B cell (primary cell): ENCODE results near the gene FAM124A. TPM values are rescaled to one million over a fixed set of nuclear protein-coding genes. Genes with fewer than 3 reads are reported as not detected.

Source experiments
- ATAC-seq: fragments of 200-7000 bp; cut with Tn5 transposase; one replicate; pipeline ENCODE4 v1.10.0; 2021; ENCODE audit warnings: low read depth, mild to moderate bottlenecking, moderate number of reproducible peaks, moderate library complexity
- CTCF ChIA-PET: fragments of 350-600 bp; sonication (Branson Sonifier 250); formaldehyde crosslinking; loops from one replicate; lab custom pipeline; 2021; ENCODE audit warnings: antibody characterized with exemption, inconsistent platforms; lab: Charles Lee
- POLR2A ChIA-PET: fragments of 350-600 bp; sonication (Branson Sonifier 250); formaldehyde crosslinking; loops from one replicate; lab custom pipeline; 2021; ENCODE audit warnings: antibody characterized with exemption; lab: Charles Lee
- DNase-seq: peaks from one replicate; pipeline ENCODE4 v3.0.0; 2013
- H2AFZ ChIP-seq: 2 replicates; pipeline ENCODE4 v1.6.1; 2012; ENCODE audit warnings: mild to moderate bottlenecking, low read depth, low read length; ENCODE audit not compliant: insufficient read depth, poor library complexity, severe bottlenecking
- H3K27ac ChIP-seq, 2 donors: 1 replicate in 1 of 2; 2 replicates in 1 of 2; pipeline ENCODE4 v1.5.1; 2012 to 2013; ENCODE audit warnings: low read length in 2 of 2, mild to moderate bottlenecking in 2 of 2, moderate library complexity in 1 of 2
- H3K27me3 ChIP-seq, 4 experiments: fragments of 200-600 bp in 1 of 4; sonication (generic) in 1 of 4; replicated peaks in 1 of 4; 1 replicate in 2 of 4; 2 replicates in 2 of 4; pipeline versions ENCODE4 v1.6.1 to v1.7.0; 2013 to 2016; ENCODE audit warnings: low read length in 3 of 4, mild to moderate bottlenecking in 2 of 4, mixed read lengths in 1 of 4, moderate library complexity in 1 of 4; ENCODE audit not compliant: insufficient read depth in 4 of 4, control insufficient read depth in 3 of 4; ENCODE audit errors: control extremely low read depth in 1 of 4
- H3K36me3 ChIP-seq, 2 experiments: replicated peaks in 1 of 2; 1 replicate in 1 of 2; 2 replicates in 1 of 2; pipeline versions ENCODE4 v1.6.1 to v1.7.1; 2013; ENCODE audit warnings: low read length in 1 of 2; ENCODE audit not compliant: insufficient read depth in 2 of 2, control insufficient read depth in 1 of 2; ENCODE audit errors: control extremely low read depth in 1 of 2, extremely low read depth in 1 of 2
- H3K4me1 ChIP-seq, 2 donors: fragments of 200-600 bp in 1 of 2; sonication (generic) in 1 of 2; 1 replicate in 1 of 2; 2 replicates in 1 of 2; pipeline versions ENCODE4 v1.5.1 to v1.6.1; 2013 to 2017; ENCODE audit warnings: low read length in 2 of 2; ENCODE audit not compliant: control insufficient read depth in 2 of 2, insufficient read depth in 2 of 2
- H3K4me2 ChIP-seq: replicated peaks from 2 replicates; pipeline ENCODE3; 2012; ENCODE audit warnings: mild to moderate bottlenecking, low read depth, low read length; ENCODE audit not compliant: poor library complexity, severe bottlenecking
- H3K4me3 ChIP-seq, 5 experiments: fragments of 200-600 bp in 1 of 5; sonication (generic) in 1 of 5; 1 replicate in 3 of 5; 2 replicates in 2 of 5; pipeline versions ENCODE4 v1.5.1 to v1.7.0; 2011 to 2016; ENCODE audit warnings: low read length in 4 of 5, mild to moderate bottlenecking in 4 of 5, low read depth in 2 of 5, control low read depth in 1 of 5, moderate library complexity in 1 of 5; ENCODE audit not compliant: insufficient read depth in 1 of 5; ENCODE audit errors: control extremely low read depth in 1 of 5, extremely low read depth in 1 of 5
- H3K79me2 ChIP-seq: fragments of 200-600 bp; sonication (generic); one replicate; pipeline ENCODE4 v1.6.0; 2016; ENCODE audit warnings: low read length; ENCODE audit not compliant: control insufficient read depth, insufficient read depth
- H3K9ac ChIP-seq: fragments of 200-600 bp; sonication (generic); 2 replicates; pipeline ENCODE4 v1.6.1; 2017; ENCODE audit warnings: mild to moderate bottlenecking, low read length, moderate library complexity
- H3K9me3 ChIP-seq, 3 donors: one replicate each; pipeline versions ENCODE4 v1.6.1 to v1.7.1; 2013; ENCODE audit warnings: low read length in 2 of 3; ENCODE audit not compliant: control insufficient read depth in 2 of 3, insufficient read depth in 1 of 3; ENCODE audit errors: control extremely low read depth in 1 of 3
- H4K20me1 ChIP-seq: 2 replicates; pipeline ENCODE4 v1.6.0; 2012; ENCODE audit warnings: mild to moderate bottlenecking, low read length; ENCODE audit not compliant: insufficient read depth, control insufficient read depth, poor library complexity, severe bottlenecking
- H3K27ac Mint-ChIP-seq: one replicate; pipeline ENCODE4 v1.8.0; 2021; ENCODE audit warnings: mixed read lengths
- H3K27me3 Mint-ChIP-seq: one replicate; pipeline ENCODE4 v1.8.0; 2021; ENCODE audit warnings: mixed read lengths
- H3K4me1 Mint-ChIP-seq: one replicate; pipeline ENCODE4 v1.8.0; 2021; ENCODE audit warnings: mixed read lengths
- H3K4me3 Mint-ChIP-seq: one replicate; pipeline ENCODE4 v1.8.0; 2021; ENCODE audit warnings: mixed read lengths
- H3K9me3 Mint-ChIP-seq: one replicate; pipeline ENCODE4 v1.8.0; 2022; ENCODE audit warnings: mixed read lengths; ENCODE audit not compliant: insufficient read depth
- EZH2 ChIP-seq: IDR thresholded peaks from 2 replicates; pipeline ENCODE4 v1.6.1; 2012; ENCODE audit warnings: borderline replicate concordance, low read depth, mild to moderate bottlenecking, moderate library complexity, low read length; ENCODE audit not compliant: insufficient read depth, poor library complexity, severe bottlenecking
- WGBS: methylation state at CpG from one replicate; pipeline ENCODE4 v1.1.5; 2013; ENCODE audit warnings: missing lambda C conversion rate; ENCODE audit not compliant: insufficient coverage; 5-methylcytosine and 5-hydroxymethylcytosine counted together
- intact Hi-C: fragments of 100-400 bp; cut with micrococcal nuclease; formaldehyde crosslinking; loops from one replicate; pipeline ENCODE4 v1.10.0; 2022
- polyA plus RNA-seq: library from polyadenylated mRNA; depleted of rRNA; stranded (reverse); fragments of >200 nt; gene quantifications from 2 replicates; pipeline ENCODE4 v1.2.3, GENCODE V29; 2012
- total RNA-seq, 2 donors: library from RNA; stranded (reverse); fragments of 120-200 nt in 1 of 2; gene quantifications; 1 replicate in 1 of 2; 2 replicates in 1 of 2; pipeline versions ENCODE4 v1.2.3 to v1.2.4, GENCODE V29; 2013 to 2022
- TF ChIP-seq, protein P1 (sequence below): fragments of 200-600 bp; IDR thresholded peaks from one replicate; pipeline ENCODE4 v1.8.0; 2022; ENCODE audit warnings: antibody characterized with exemption, mild to moderate bottlenecking

Gene FAM124A
- total and polyA plus RNA-seq, 2 donors (not counting 1 experiment from before 2014, with no cell fraction given), result 0.09 to 0.39 TPM

DNA sequence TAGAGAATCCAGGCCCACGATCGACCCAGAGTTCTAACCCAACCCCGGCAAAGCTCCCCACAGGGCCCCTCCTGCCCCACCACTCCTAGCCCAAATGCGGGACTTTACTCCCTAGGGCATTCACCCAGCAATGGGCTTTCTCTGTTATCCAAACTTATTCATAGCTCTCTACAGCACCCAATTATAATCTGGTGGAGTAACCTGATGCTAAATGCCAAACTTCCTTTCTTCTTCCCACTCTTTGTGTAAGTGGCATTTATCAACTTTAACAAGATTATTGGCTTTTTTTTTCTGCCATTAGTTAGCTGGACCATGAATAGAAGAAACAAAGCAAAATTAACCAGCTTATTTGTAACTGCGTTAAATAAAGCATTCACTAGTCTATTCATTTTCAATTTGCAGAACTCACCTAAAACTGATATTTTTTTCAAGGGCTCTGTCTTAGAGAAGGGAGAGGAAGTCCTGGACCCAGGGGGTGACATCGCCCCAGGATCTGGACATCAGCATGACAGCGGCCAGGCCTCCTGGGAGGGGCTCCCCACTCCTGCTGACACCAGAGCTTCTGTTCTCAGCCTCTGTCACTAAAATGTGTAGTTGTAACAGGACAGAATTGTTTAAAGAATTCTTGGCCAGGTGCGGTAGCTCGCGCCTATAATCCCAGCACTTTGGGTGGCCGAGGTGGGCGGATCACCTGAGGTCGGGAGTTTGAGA, 1.5 kb downstream of the FAM124A start:
- Mint-ChIP-seq H3K4me3 (peak overlapping the region; percentile 75), H3K9me3 (no peaks in the 10 kb centered on the region), H3K4me1 (peaks cover 3% of the 10 kb centered on the region), H3K27me3 (peaks cover 51% of the 10 kb centered on the region), H3K27ac (no peak overlapping the region)
- no peaks in the 10 kb centered on the region for H3K79me2 ChIP-seq
- ChIA-PET CTCF (interaction anchor here (0.9 to 3.9 kb wide), 2 partner anchors 63 to 574 kb away, joined by 3 to 19 read pairs; no protein-coding TSS in a partner anchor), POLR2A (no interaction called here)
- H3K36me3 ChIP-seq, result no peaks in the 10 kb centered on the region
- WGBS, result 93% methylated on average over 7 of the region's 13 CpGs
- ATAC-seq, result no peak
- intact Hi-C loops, result loop anchor here (10.0 kb wide), 1 partner anchor 581 kb away; the partner anchor contains the start of gene DHRS12
- no peaks in the 10 kb centered on the region for H4K20me1 ChIP-seq
- DNase-seq, result no peak
- no peak for TF ChIP-seq EZH2
- TF ChIP-seq, protein P1, sequence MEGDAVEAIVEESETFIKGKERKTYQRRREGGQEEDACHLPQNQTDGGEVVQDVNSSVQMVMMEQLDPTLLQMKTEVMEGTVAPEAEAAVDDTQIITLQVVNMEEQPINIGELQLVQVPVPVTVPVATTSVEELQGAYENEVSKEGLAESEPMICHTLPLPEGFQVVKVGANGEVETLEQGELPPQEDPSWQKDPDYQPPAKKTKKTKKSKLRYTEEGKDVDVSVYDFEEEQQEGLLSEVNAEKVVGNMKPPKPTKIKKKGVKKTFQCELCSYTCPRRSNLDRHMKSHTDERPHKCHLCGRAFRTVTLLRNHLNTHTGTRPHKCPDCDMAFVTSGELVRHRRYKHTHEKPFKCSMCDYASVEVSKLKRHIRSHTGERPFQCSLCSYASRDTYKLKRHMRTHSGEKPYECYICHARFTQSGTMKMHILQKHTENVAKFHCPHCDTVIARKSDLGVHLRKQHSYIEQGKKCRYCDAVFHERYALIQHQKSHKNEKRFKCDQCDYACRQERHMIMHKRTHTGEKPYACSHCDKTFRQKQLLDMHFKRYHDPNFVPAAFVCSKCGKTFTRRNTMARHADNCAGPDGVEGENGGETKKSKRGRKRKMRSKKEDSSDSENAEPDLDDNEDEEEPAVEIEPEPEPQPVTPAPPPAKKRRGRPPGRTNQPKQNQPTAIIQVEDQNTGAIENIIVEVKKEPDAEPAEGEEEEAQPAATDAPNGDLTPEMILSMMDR, result no peak
- peaks cover 10 to 14% of the 10 kb centered on the region in 2 donors for H3K4me1 ChIP-seq
- H2AFZ ChIP-seq, result no peak overlapping the region
- H3K9ac ChIP-seq, result no peak overlapping the region
- no peak overlapping the region for H3K4me3 ChIP-seq
- peaks cover 0 to 4% (median 0%) of the 10 kb centered on the region in 3 donors for H3K9me3 ChIP-seq
- no peak overlapping the region for H3K4me2 ChIP-seq
- H3K27ac ChIP-seq, result no peak overlapping the region
- peaks cover 0 to 32% (median 17%) of the 10 kb centered on the region in 4 experiments for H3K27me3 ChIP-seq

DNA sequence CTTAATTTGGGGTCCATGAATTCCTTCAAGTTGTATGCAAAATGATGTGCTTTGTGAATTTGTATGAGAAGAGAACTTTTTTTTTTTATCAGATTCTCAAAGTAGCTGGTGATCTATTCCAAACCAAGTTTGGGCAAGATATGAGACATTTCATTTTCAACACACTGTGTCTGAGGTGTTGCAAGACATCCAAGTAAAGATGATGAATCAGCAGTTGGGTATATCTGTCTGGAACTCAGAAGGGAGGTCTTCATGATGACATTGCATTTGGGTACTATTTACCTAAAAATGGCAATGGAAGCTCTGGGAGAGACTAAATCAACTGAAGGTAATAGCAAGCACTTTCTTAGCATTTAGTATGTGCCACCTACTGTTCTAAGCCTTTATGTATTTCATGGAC, 2.8 kb downstream of the FAM124A start:
- TF ChIP-seq EZH2, result no peak
- TF ChIP-seq, protein P1, result no peak
- no peaks in the 10 kb centered on the region for H4K20me1 ChIP-seq
- H3K36me3 ChIP-seq, result no peaks in the 10 kb centered on the region
- peaks cover 0 to 32% (median 17%) of the 10 kb centered on the region in 4 experiments for H3K27me3 ChIP-seq
- H3K4me2 ChIP-seq, result no peak overlapping the region
- H3K27ac ChIP-seq, result no peak overlapping the region
- Mint-ChIP-seq H3K9me3 (no peaks in the 10 kb centered on the region), H3K27me3 (peaks cover 54% of the 10 kb centered on the region), H3K27ac (no peak overlapping the region), H3K4me3 (peak overlapping the region; percentile 29), H3K4me1 (peaks cover 3% of the 10 kb centered on the region)
- DNase-seq (no peak), ATAC-seq (no peak)
- H3K9me3 ChIP-seq, result peaks cover 0 to 4% (median 0%) of the 10 kb centered on the region in 3 donors
- no peak overlapping the region for H2AFZ ChIP-seq
- ChIA-PET POLR2A (no interaction called here), CTCF (interaction anchor here (0.7 to 3.9 kb wide), 3 partner anchors 62 to 901 kb away, joined by 3 to 19 read pairs (median 4); no protein-coding TSS in a partner anchor)
- no peak overlapping the region for H3K4me3 ChIP-seq
- H3K9ac ChIP-seq, result no peak overlapping the region
- peaks cover 10 to 14% of the 10 kb centered on the region in 2 donors for H3K4me1 ChIP-seq
- intact Hi-C loops, result loop anchor here (10.0 kb wide), 1 partner anchor 580 kb away; the partner anchor contains the start of gene DHRS12
- no peaks in the 10 kb centered on the region for H3K79me2 ChIP-seq
